Breast epithelium (tissue), 3 donors: ENCODE results near the gene TBX6.

Experiments used
- CTCF ChIP-seq, 3 donors: fragments of 450-650 bp; IDR thresholded peaks; one replicate each; pipeline ENCODE4 v1.5.1; 2016 to 2017; ENCODE audit warnings: antibody characterized with exemption in 3 of 3, mild to moderate bottlenecking in 3 of 3, moderate library complexity in 3 of 3
- POLR2A ChIP-seq: fragments of 450-650 bp; IDR thresholded peaks from one replicate; pipeline ENCODE4 v1.6.1; 2016; ENCODE audit warnings: antibody characterized with exemption, mild to moderate bottlenecking, moderate library complexity

- TF ChIP-seq POLR2A (no peak), CTCF (IDR thresholded peaks at IDR 0.05) (no peak)
Measured at GRCh38 chr16:30085247-30085646, 6.5 kb downstream of the TBX6 start.
